Activated CD8-positive, alpha-beta T cell treated with anti-CD3 and anti-CD28 coated beads for 36 hours (primary cell): ENCODE data around the gene PCDHB2. TPM values are rescaled to one million over a fixed set of nuclear protein-coding genes. Genes with fewer than 3 reads are reported as not detected.
"Not testable (repeated sequence)": the region's sequence is repeated elsewhere in the genome, so short reads cannot be mapped to it uniquely, and the experiment has no call there.

Experiments
- ATAC-seq: fragments of 200-7000 bp; cut with Tn5 transposase; one replicate; pipeline ENCODE4 v1.10.0; 2021; ENCODE audit warnings: mild to moderate bottlenecking, moderate library complexity
- CTCF ChIA-PET: fragments of 350-600 bp; sonication (Branson Sonifier 250); formaldehyde crosslinking; loops from one replicate; lab custom pipeline; 2021; ENCODE audit warnings: antibody characterized with exemption; lab: Charles Lee
- POLR2A ChIA-PET: fragments of 350-600 bp; sonication (Branson Sonifier 250); formaldehyde crosslinking; loops from one replicate; lab custom pipeline; 2021; ENCODE audit warnings: antibody characterized with exemption; lab: Charles Lee
- DNase-seq: peaks from one replicate; pipeline ENCODE4 v3.0.0-alpha.2; 2020
- H3K27ac Mint-ChIP-seq: one replicate; pipeline ENCODE4 v1.8.0; 2021; ENCODE audit warnings: mild to moderate bottlenecking, mixed read lengths
- H3K27me3 Mint-ChIP-seq: one replicate; pipeline ENCODE4 v1.8.0; 2021; ENCODE audit warnings: mixed read lengths
- H3K36me3 Mint-ChIP-seq: one replicate; pipeline ENCODE4 v1.8.0; 2021; ENCODE audit warnings: low read depth, mixed read lengths
- H3K4me1 Mint-ChIP-seq: one replicate; pipeline ENCODE4 v1.8.0; 2021; ENCODE audit warnings: low read depth, mixed read lengths
- H3K4me3 Mint-ChIP-seq: one replicate; pipeline ENCODE4 v1.8.0; 2021; ENCODE audit warnings: mild to moderate bottlenecking, moderate library complexity, mixed read lengths
- H3K9me3 Mint-ChIP-seq: one replicate; pipeline ENCODE4 v1.8.0; 2021; ENCODE audit warnings: mixed read lengths
- CTCF ChIP-seq: fragments of 200-600 bp; IDR thresholded peaks from one replicate; pipeline ENCODE4 v1.8.0; 2022; ENCODE audit warnings: antibody characterized with exemption, mild to moderate bottlenecking
- intact Hi-C: fragments of 100-400 bp; cut with micrococcal nuclease; formaldehyde crosslinking; loops from one replicate; pipeline ENCODE4 v1.10.0; 2022
- total RNA-seq, 2 experiments: library from RNA; stranded (reverse); gene quantifications; one replicate each; pipeline ENCODE4 v1.2.3, GENCODE V29; 2021

PCDHB2 gene
- total RNA-seq, 2 experiments from 2014 or later = not detected

- H3K4me3 Mint-ChIP-seq = no peak overlapping the region
- no peak for DNase-seq
- no peak for TF ChIP-seq CTCF
- peaks cover 17% of the 10 kb centered on the region for H3K9me3 Mint-ChIP-seq
- H3K27ac Mint-ChIP-seq = no peak overlapping the region
- POLR2A ChIA-PET = no interaction called here
- no peak for ATAC-seq
- intact Hi-C loops = no loop called here
- CTCF ChIA-PET = interaction anchor here (0.9 to 1.3 kb wide), 6 partner anchors 8 to 81 kb away, joined by 3 to 4 read pairs (median 3); partner anchors contain the start of genes PCDHB16 and PCDHB4
- H3K36me3 Mint-ChIP-seq = peaks cover 7% of the 10 kb centered on the region
- no peaks in the 10 kb centered on the region for H3K4me1 Mint-ChIP-seq
- H3K27me3 Mint-ChIP-seq = peaks cover 26% of the 10 kb centered on the region
Observed at GRCh38 chr5:141101059-141101458, 6.6 kb downstream of the PCDHB2 start.

- H3K36me3 Mint-ChIP-seq, H3K27ac Mint-ChIP-seq, DNase-seq, H3K4me3 Mint-ChIP-seq, CTCF ChIA-PET, POLR2A ChIA-PET, intact Hi-C loops, ATAC-seq, H3K4me1 Mint-ChIP-seq: not testable (repeated sequence)
- peaks cover 26% of the 10 kb centered on the region for H3K27me3 Mint-ChIP-seq
- peaks cover 17% of the 10 kb centered on the region for H3K9me3 Mint-ChIP-seq
Observed at GRCh38 chr5:141102070-141102469, 7.7 kb downstream of the PCDHB2 start.

- H3K27me3 Mint-ChIP-seq = peaks cover 26% of the 10 kb centered on the region
- intact Hi-C loops = not testable (repeated sequence)
- H3K9me3 Mint-ChIP-seq = peaks cover 17% of the 10 kb centered on the region
Observed at GRCh38 chr5:141102471-141102870, 8.1 kb downstream of the PCDHB2 start.

GRCh38 chr5:141105350-141105749 is 10.9 kb downstream of the PCDHB2 start:
- Mint-ChIP-seq H3K27ac (no peak overlapping the region), H3K9me3 (peaks cover 12% of the 10 kb centered on the region), H3K27me3 (peaks cover 17% of the 10 kb centered on the region), H3K36me3 (peaks cover 5% of the 10 kb centered on the region), H3K4me1 (no peaks in the 10 kb centered on the region), H3K4me3 (no peak overlapping the region)
- ATAC-seq (no peak), DNase-seq (no peak)
- POLR2A ChIA-PET = no interaction called here
- CTCF ChIA-PET = no interaction called here
- no peak for TF ChIP-seq CTCF
- intact Hi-C loops = no loop called here

More at GRCh38 chr5:141102471-141102870, 8.1 kb downstream of the PCDHB2 start:
- H3K36me3 Mint-ChIP-seq, H3K4me1 Mint-ChIP-seq, DNase-seq, H3K4me3 Mint-ChIP-seq, POLR2A ChIA-PET, ATAC-seq, H3K27ac Mint-ChIP-seq, CTCF ChIA-PET: not testable (repeated sequence)

GRCh38 chr5:141119250-141119649 is 24.8 kb downstream of the PCDHB2 start:
- intact Hi-C loops = no loop called here
- TF ChIP-seq CTCF = no peak
- Mint-ChIP-seq H3K4me3 (no peak overlapping the region), H3K9me3 (peaks cover 31% of the 10 kb centered on the region), H3K36me3 (peaks cover 5% of the 10 kb centered on the region), H3K4me1 (no peaks in the 10 kb centered on the region), H3K27me3 (peaks cover 15% of the 10 kb centered on the region), H3K27ac (no peak overlapping the region)
- POLR2A ChIA-PET = no interaction called here
- ATAC-seq = no peak
- no peak for DNase-seq
- CTCF ChIA-PET = no interaction called here

- H3K27me3 Mint-ChIP-seq = peaks cover 17% of the 10 kb centered on the region
- H3K4me3 Mint-ChIP-seq = no peak within 1 kb of the TSS
- ATAC-seq = no peak
- H3K4me1 Mint-ChIP-seq = no peaks in the 10 kb centered on the region
- peaks cover 16% of the 10 kb centered on the region for H3K9me3 Mint-ChIP-seq
- DNase-seq = peak; percentile 26
- intact Hi-C loops = no loop called here
- ChIA-PET CTCF (interaction anchor here (1.0 kb wide), 1 partner anchor 21 kb away, joined by 3 read pairs; the partner anchor contains the start of gene PCDHB3), POLR2A (no interaction called here)
- H3K27ac Mint-ChIP-seq = no peak within 1 kb of the TSS
- peak; percentile 43 for TF ChIP-seq CTCF
- peaks cover 5% of the 10 kb centered on the region for H3K36me3 Mint-ChIP-seq
Observed at GRCh38 chr5:141121563-141121962, 27.1 kb downstream of the PCDHB2 start, which contains the start of gene PCDHB4. Gene PCDHB4 (plus strand): TSS chr5:141121818. CDS start chr5:141121999, 181 bp downstream.
